ENCODE results near the gene JAZF1.

Gene JAZF1

DNA sequence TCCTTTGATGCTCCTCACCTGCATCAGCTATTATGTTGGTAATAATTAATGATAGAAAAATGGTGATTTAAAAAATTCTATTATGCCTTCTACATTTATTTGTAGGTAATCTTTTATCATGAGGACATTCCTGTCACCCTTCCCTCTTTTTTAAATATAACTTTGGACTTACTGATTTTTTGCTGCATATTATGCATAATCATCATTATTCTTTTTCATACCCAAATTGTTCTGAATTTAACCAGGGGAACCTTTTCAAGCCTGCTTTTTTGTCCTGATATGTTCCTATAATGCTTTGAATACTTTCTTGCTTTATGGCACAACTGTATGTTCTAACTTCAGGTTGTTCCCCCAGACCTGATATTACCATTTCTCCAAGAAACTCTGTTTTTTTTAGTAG lies 392.2 kb downstream of the JAZF1 start:
- no peak overlapping the region for H3K4me3 ChIP-seq (ENCODE audit: low read depth, low read length)
- DNase-seq (ENCODE audit: low read depth, low spot score), result no peak
- in situ Hi-C loops (cut with HindIII; ENCODE audit: low sequenced_read_pairs), result no loop called here
- TF ChIP-seq, protein P1, sequence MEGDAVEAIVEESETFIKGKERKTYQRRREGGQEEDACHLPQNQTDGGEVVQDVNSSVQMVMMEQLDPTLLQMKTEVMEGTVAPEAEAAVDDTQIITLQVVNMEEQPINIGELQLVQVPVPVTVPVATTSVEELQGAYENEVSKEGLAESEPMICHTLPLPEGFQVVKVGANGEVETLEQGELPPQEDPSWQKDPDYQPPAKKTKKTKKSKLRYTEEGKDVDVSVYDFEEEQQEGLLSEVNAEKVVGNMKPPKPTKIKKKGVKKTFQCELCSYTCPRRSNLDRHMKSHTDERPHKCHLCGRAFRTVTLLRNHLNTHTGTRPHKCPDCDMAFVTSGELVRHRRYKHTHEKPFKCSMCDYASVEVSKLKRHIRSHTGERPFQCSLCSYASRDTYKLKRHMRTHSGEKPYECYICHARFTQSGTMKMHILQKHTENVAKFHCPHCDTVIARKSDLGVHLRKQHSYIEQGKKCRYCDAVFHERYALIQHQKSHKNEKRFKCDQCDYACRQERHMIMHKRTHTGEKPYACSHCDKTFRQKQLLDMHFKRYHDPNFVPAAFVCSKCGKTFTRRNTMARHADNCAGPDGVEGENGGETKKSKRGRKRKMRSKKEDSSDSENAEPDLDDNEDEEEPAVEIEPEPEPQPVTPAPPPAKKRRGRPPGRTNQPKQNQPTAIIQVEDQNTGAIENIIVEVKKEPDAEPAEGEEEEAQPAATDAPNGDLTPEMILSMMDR (IDR thresholded peaks at IDR 0.05; ENCODE audit: low read depth, low read length), result no peak

DNA sequence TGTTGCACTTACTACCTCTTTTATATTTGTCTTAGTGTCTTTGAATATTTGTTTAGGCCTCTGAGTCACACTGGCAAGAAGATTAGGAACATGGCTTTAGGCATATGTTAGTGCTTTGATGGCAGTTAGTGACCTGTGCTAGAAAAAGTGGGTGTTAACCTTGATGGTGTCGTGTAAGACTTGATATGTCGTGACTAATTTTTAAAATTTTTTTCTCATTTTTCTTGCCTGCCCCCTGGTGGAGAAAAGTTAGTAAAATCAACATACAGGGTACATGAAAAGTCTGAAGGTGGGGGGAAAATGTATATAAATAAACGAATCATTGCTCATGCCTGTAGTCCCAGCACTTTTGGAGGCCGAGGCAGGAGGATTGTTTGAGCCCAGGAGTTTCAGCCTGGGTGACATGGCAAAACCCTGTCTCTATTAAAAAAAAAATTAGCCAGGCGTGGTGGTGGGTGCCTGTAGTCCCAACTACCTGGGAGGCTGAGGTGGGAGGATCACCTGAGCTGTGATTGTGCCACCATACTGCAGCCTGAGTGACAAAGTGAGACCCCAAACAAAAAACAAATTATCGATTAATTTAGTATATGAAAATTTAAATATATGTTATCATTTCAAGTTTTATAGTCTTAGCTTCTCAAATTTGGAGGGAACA lies 396.1 kb downstream of the JAZF1 start:
- TF ChIP-seq, protein P1 (IDR thresholded peaks at IDR 0.05; ENCODE audit: low read depth, low read length), result peak; percentile 62
- peak; percentile 69 for DNase-seq (ENCODE audit: low read depth, low spot score)
- in situ Hi-C loops (cut with HindIII; ENCODE audit: low sequenced_read_pairs), result no loop called here
- H3K4me3 ChIP-seq (ENCODE audit: low read depth, low read length), result no peak overlapping the region

DNA sequence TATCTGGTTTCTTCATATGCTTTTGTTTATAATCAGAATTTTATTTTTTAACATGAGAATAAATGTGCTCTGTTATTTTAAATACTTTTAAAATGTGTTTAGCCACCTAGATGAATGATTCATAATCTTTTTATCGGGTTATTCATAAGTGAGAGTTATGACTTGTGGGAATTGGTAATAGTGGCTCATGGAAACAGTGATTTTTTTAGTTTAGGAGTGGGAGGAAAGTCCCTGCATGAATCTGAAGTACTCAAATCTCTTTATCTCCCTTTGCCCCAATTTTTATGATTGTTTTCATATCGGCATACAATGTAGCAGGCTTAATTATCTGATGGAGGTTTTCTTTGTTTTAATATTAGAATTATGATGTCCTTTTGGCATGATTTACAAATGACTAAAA lies 397.7 kb downstream of the JAZF1 start:
- TF ChIP-seq, protein P1 (IDR thresholded peaks at IDR 0.05; ENCODE audit: low read depth, low read length), result no peak
- in situ Hi-C loops (cut with HindIII; ENCODE audit: low sequenced_read_pairs), result no loop called here

DNA sequence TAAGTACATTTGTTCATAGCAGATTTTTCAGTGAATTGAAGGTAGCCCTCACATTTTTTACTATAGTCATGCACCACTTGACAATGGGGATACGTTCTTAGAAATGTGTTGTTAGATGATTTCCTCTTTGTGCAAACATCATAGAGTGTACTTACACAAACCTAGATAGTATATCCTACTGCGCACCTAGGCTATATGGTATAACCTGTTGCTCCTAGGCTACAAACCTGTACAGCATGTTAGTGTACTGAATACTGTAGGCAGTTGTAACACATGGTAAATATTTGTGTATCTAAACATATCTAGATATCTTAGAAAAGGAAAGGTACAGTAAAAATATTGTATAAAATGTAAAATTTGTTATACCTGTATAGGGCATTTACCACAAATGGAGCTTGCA lies 399.4 kb downstream of the JAZF1 start:
- in situ Hi-C loops (cut with HindIII; ENCODE audit: low sequenced_read_pairs), result no loop called here

More for the DNA sequence above, 397.7 kb downstream of the JAZF1 start:
- no peak overlapping the region for H3K4me3 ChIP-seq (ENCODE audit: low read depth, low read length)
- no peak for DNase-seq (ENCODE audit: low read depth, low spot score)

More for the DNA sequence above, 399.4 kb downstream of the JAZF1 start:
- H3K4me3 ChIP-seq (ENCODE audit: low read depth, low read length), result no peak overlapping the region
- TF ChIP-seq, protein P1 (IDR thresholded peaks at IDR 0.05; ENCODE audit: low read depth, low read length), result no peak
- DNase-seq (ENCODE audit: low read depth, low spot score), result no peak
